Stimulated activated CD4-positive, alpha-beta T cell treated with anti-CD3 and anti-CD28 coated beads, TNF-alpha, amount 100 ng/mL, for 4 hours (primary cell): ENCODE data around the gene CCDC167.
A peak's percentile ranks its signal among the peaks of the same experiment; 100 is the strongest.
"Not testable (repeated sequence)": the region's sequence is repeated elsewhere in the genome, so short reads cannot be mapped to it uniquely, and the experiment has no call there.

Experiments used
- DNase-seq, 3 experiments: peaks; one replicate each; pipeline ENCODE4 v3.0.0-alpha.2; 2020; ENCODE audit warnings: low read depth in 3 of 3

The CCDC167 gene

GRCh38 chr6:37473364-37474095 lies 26.2 kb downstream of the CCDC167 start:
- DNase-seq: no peak

GRCh38 chr6:37467718-37468117 lies 32.0 kb downstream of the CCDC167 start:
- no peak for DNase-seq

- DNase-seq: no peak
These were observed 36.6 kb downstream of the CCDC167 start for GRCh38 chr6:37463110-37463509.

- no peak for DNase-seq
These were observed 38.9 kb downstream of the CCDC167 start for GRCh38 chr6:37460805-37461204.

- DNase-seq: no peak
These were observed 39.5 kb downstream of the CCDC167 start for GRCh38 chr6:37459981-37460800.

GRCh38 chr6:37456816-37457560 lies 42.7 kb downstream of the CCDC167 start:
- no peak for DNase-seq

- DNase-seq: no peak
These were observed 43.6 kb downstream of the CCDC167 start for GRCh38 chr6:37456126-37456525.

- no peak for DNase-seq
These were observed 45.1 kb downstream of the CCDC167 start for GRCh38 chr6:37454420-37455140.

- DNase-seq: no peak
These were observed 47.2 kb downstream of the CCDC167 start for GRCh38 chr6:37452522-37452921.

- no peak for DNase-seq
These were observed 48.1 kb downstream of the CCDC167 start for GRCh38 chr6:37451441-37452193.

GRCh38 chr6:37449984-37450383 lies 49.7 kb downstream of the CCDC167 start:
- no peak for DNase-seq

GRCh38 chr6:37443216-37443542 lies 56.5 kb downstream of the CCDC167 start:
- not testable (repeated sequence) for DNase-seq

GRCh38 chr6:37442416-37443215 lies 57.1 kb downstream of the CCDC167 start:
- DNase-seq: no peak

GRCh38 chr6:37441651-37442050 lies 58.0 kb downstream of the CCDC167 start:
- DNase-seq: no peak

GRCh38 chr6:37438930-37439329 lies 60.8 kb downstream of the CCDC167 start:
- DNase-seq: no peak

GRCh38 chr6:37435816-37436215 lies 63.9 kb downstream of the CCDC167 start:
- DNase-seq: no peak

- DNase-seq: no peak
These were observed 64.3 kb downstream of the CCDC167 start for GRCh38 chr6:37435373-37435772.

GRCh38 chr6:37433657-37434271 lies 65.9 kb downstream of the CCDC167 start:
- DNase-seq: peak; percentile 6 to 21 (median 18)
